Measurements from ENCODE around the gene H19.

Gene H19

GRCh38 chr11:1982873-1983600, 14.6 kb downstream of the H19 start:
- no peak for DNase-seq

GRCh38 chr11:1979607-1980006, 18.0 kb downstream of the H19 start:
- DNase-seq: no peak

GRCh38 chr11:1978720-1979473, 18.7 kb downstream of the H19 start:
- DNase-seq: no peak

GRCh38 chr11:1975185-1975584, 22.5 kb downstream of the H19 start:
- DNase-seq: no peak

- no peak for DNase-seq
Observed at GRCh38 chr11:1970956-1971355, 26.7 kb downstream of the H19 start.

GRCh38 chr11:1969776-1970175, 27.9 kb downstream of the H19 start:
- no peak for DNase-seq

GRCh38 chr11:1969035-1969434, 28.6 kb downstream of the H19 start:
- DNase-seq: no peak

- DNase-seq: no peak
Observed at GRCh38 chr11:1968454-1969002, 29.1 kb downstream of the H19 start.

- DNase-seq: no peak
Observed at GRCh38 chr11:1967641-1968225, 29.9 kb downstream of the H19 start.

GRCh38 chr11:1966531-1966930, 31.1 kb downstream of the H19 start:
- DNase-seq: no peak

GRCh38 chr11:1964955-1965354, 32.7 kb downstream of the H19 start:
- DNase-seq: no peak

GRCh38 chr11:1964348-1964747, 33.3 kb downstream of the H19 start:
- no peak for DNase-seq

- no peak for DNase-seq
Observed at GRCh38 chr11:1963864-1964263, 33.8 kb downstream of the H19 start.

GRCh38 chr11:1959786-1960185, 37.9 kb downstream of the H19 start:
- DNase-seq: no peak

GRCh38 chr11:1958367-1958766, 39.3 kb downstream of the H19 start:
- DNase-seq: no peak

GRCh38 chr11:1953489-1954266, 44.0 kb downstream of the H19 start:
- no peak for DNase-seq

- DNase-seq: no peak
Observed at GRCh38 chr11:1952806-1953482, 44.7 kb downstream of the H19 start.

- DNase-seq: no peak
Observed at GRCh38 chr11:1949922-1950321, 47.7 kb downstream of the H19 start.

GRCh38 chr11:1949302-1949701, 48.3 kb downstream of the H19 start:
- no peak for DNase-seq

- no peak for DNase-seq
Observed at GRCh38 chr11:1948389-1948788, 49.3 kb downstream of the H19 start.

- no peak for DNase-seq
Observed at GRCh38 chr11:1947592-1948237, 49.9 kb downstream of the H19 start.

All from CD4-positive, alpha-beta T cell treated with Interleukin-4 for 4 hours (primary cell).